Measurements from ENCODE around the gene VWA5B1. TPM values are rescaled to one million over a fixed set of nuclear protein-coding genes. Genes with fewer than 3 reads are reported as not detected.

The VWA5B1 gene
- total and polyA plus RNA-seq, 2 experiments from 2014 or later, result 0.16 to 1.0 TPM

- Histone ChIP-seq H3K36me3 (ENCODE audit: insufficient read depth) (no peaks in the 10 kb centered on the region), H3K27me3 (ENCODE audit: insufficient read depth) (peaks cover 25% of the 10 kb centered on the region), H3K4me1 (ENCODE audit: insufficient read depth) (no peaks in the 10 kb centered on the region), H2AFZ (no peak overlapping the region), H3K79me2 (replicated peaks; ENCODE audit: insufficient read depth) (no peaks in the 10 kb centered on the region), H3K27ac (ENCODE audit: low read depth) (no peak overlapping the region), H4K20me1 (replicated peaks; ENCODE audit: insufficient read depth) (no peaks in the 10 kb centered on the region), H3K4me3 (no peak overlapping the region), H3K9me2 (ENCODE audit: insufficient read depth) (no peaks in the 10 kb centered on the region), H3K4me2 (no peak overlapping the region), H3F3A (replicated peaks; ENCODE audit: low read depth) (no peaks in the 10 kb centered on the region)
- no peak overlapping the region for H3K4me3 Mint-ChIP-seq
- peaks cover 8% of the 10 kb centered on the region; the same call in 2 of the 3 replicates for H3K4me1 Mint-ChIP-seq
- no peaks in the 10 kb centered on the region for H3K9me3 Mint-ChIP-seq
- ATAC-seq (no peak), DNase-seq (ENCODE audit: low spot score) (no peak)
- no peak overlapping the region for H3K27ac Mint-ChIP-seq
- H3K36me3 Mint-ChIP-seq (ENCODE audit: low read depth), result no peaks in the 10 kb centered on the region; the same call in 2 of the 3 replicates
- TF ChIP-seq JUNB (IDR thresholded peaks at IDR 0.05; ENCODE audit: unreplicated experiment), result no peak
- no peak for TF ChIP-seq REST (IDR thresholded peaks at IDR 0.05; ENCODE audit: unreplicated experiment)
- TF ChIP-seq EZH2phosphoT487 (IDR thresholded peaks at IDR 0.05; ENCODE audit: unreplicated experiment), result no peak
- no peak for TF ChIP-seq NANOG (IDR thresholded peaks at IDR 0.05; ENCODE audit: borderline replicate concordance)
- TF ChIP-seq ZNF114 (CRISPR knock-in tag; IDR thresholded peaks at IDR 0.05), result no peak
- no peak for TF ChIP-seq ZNF331 (CRISPR knock-in tag; IDR thresholded peaks at IDR 0.05; ENCODE audit: low read depth)
- no peak for TF ChIP-seq ZNF462 (CRISPR knock-in tag; IDR thresholded peaks at IDR 0.05)
- TF ChIP-seq, protein P1, sequence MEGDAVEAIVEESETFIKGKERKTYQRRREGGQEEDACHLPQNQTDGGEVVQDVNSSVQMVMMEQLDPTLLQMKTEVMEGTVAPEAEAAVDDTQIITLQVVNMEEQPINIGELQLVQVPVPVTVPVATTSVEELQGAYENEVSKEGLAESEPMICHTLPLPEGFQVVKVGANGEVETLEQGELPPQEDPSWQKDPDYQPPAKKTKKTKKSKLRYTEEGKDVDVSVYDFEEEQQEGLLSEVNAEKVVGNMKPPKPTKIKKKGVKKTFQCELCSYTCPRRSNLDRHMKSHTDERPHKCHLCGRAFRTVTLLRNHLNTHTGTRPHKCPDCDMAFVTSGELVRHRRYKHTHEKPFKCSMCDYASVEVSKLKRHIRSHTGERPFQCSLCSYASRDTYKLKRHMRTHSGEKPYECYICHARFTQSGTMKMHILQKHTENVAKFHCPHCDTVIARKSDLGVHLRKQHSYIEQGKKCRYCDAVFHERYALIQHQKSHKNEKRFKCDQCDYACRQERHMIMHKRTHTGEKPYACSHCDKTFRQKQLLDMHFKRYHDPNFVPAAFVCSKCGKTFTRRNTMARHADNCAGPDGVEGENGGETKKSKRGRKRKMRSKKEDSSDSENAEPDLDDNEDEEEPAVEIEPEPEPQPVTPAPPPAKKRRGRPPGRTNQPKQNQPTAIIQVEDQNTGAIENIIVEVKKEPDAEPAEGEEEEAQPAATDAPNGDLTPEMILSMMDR (conservative IDR thresholded peaks at IDR 0.05; ENCODE audit: low read depth in 2 of 2), result no peak
- TF ChIP-seq, protein P2, sequence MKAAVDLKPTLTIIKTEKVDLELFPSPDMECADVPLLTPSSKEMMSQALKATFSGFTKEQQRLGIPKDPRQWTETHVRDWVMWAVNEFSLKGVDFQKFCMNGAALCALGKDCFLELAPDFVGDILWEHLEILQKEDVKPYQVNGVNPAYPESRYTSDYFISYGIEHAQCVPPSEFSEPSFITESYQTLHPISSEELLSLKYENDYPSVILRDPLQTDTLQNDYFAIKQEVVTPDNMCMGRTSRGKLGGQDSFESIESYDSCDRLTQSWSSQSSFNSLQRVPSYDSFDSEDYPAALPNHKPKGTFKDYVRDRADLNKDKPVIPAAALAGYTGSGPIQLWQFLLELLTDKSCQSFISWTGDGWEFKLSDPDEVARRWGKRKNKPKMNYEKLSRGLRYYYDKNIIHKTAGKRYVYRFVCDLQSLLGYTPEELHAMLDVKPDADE (IDR thresholded peaks at IDR 0.05), result no peak
- no peak for TF ChIP-seq EZH2 (IDR thresholded peaks at IDR 0.05; ENCODE audit: low read depth, unreplicated experiment)
- H3K27me3 Mint-ChIP-seq (ENCODE audit: insufficient read depth, low read depth, poor library complexity), result peaks cover 11% of the 10 kb centered on the region
These were observed 69.0 kb downstream of the VWA5B1 start for GRCh38 chr1:20359451-20360330.

All from GM23338 (cell line).